Stomach (tissue), 9 donors: ENCODE results near the gene CELSR1. TPM values are rescaled to one million over a fixed set of nuclear protein-coding genes. Genes with fewer than 3 reads are reported as not detected.

ENCODE experiments used
- DNase-seq, 2 donors: peaks; one replicate each; pipeline versions ENCODE4 v3.0.0 to v3.0.0-alpha.2; 2013 to 2019
- H3K27ac ChIP-seq, 5 donors: fragments of 200-600 bp in 4 of 5; sonication (generic) in 4 of 5; one replicate each; pipeline ENCODE4 v1.5.1; 2013 to 2019; ENCODE audit warnings: mild to moderate bottlenecking in 1 of 5, moderate library complexity in 1 of 5
- H3K27me3 ChIP-seq, 3 donors: fragments of 200-600 bp; sonication (generic); one replicate each; pipeline ENCODE4 v1.5.1; 2017 to 2019; ENCODE audit warnings: mixed run types in 1 of 3
- H3K36me3 ChIP-seq, 4 donors: fragments of 200-600 bp; sonication (generic); 1 replicate in 3 of 4; 2 replicates in 1 of 4; pipeline ENCODE4 v1.5.1; 2016 to 2019
- H3K4me1 ChIP-seq, 4 donors: fragments of 200-600 bp; sonication (generic); one replicate each; pipeline ENCODE4 v1.5.1; 2016 to 2019
- H3K4me3 ChIP-seq, 4 donors: fragments of 200-600 bp; sonication (generic) in 3 of 4; one replicate each; pipeline ENCODE4 v1.5.1; 2016 to 2019; ENCODE audit warnings: mild to moderate bottlenecking in 1 of 4
- H3K9me3 ChIP-seq, 4 donors: fragments of 200-600 bp; sonication (generic); one replicate each; pipeline ENCODE4 v1.5.1; 2016 to 2019
- CTCF ChIP-seq, 7 experiments: fragments of 450-650 bp in 4 of 7; fragments of 200-600 bp in 3 of 7; sonication (generic) in 3 of 7; IDR thresholded peaks; one replicate each; pipeline ENCODE4 v1.5.1; 2016 to 2019; ENCODE audit warnings: antibody characterized with exemption in 7 of 7, control low read depth in 2 of 7, mild to moderate bottlenecking in 1 of 7
- EP300 ChIP-seq: sonication (generic); formaldehyde crosslinking; IDR thresholded peaks from one replicate; pipeline ENCODE4 v1.6.1; 2017; ENCODE audit warnings: antibody characterized with exemption
- POLR2A ChIP-seq, 4 donors: fragments of 450-650 bp; IDR thresholded peaks; one replicate each; pipeline ENCODE4 v1.6.1; 2016; ENCODE audit warnings: antibody characterized with exemption in 4 of 4, control low read depth in 2 of 4, mild to moderate bottlenecking in 1 of 4, moderate library complexity in 1 of 4
- POLR2AphosphoS5 ChIP-seq, 3 donors: sonication (generic); formaldehyde crosslinking; IDR thresholded peaks; one replicate each; pipeline ENCODE4 v1.6.1; 2016; ENCODE audit warnings: antibody characterized with exemption in 3 of 3
- WGBS, 5 donors: extraction: QIAGEN DNeasy Blood & Tissue Kit in 3 of 5; methylation state at CpG; one replicate each; pipeline versions ENCODE4 v1.1.5 to v1.1.7; 2013 to 2018; 5-methylcytosine and 5-hydroxymethylcytosine counted together
- intact Hi-C: fragments of 100-400 bp; cut with DNase I; formaldehyde crosslinking; loops from one replicate; pipeline ENCODE4 v1.15.1; 2023; ENCODE audit warnings: low total_unique reads
- polyA plus RNA-seq, 3 donors: library from polyadenylated mRNA; stranded (reverse); fragments of 200-250 nt; gene quantifications; one replicate each; pipeline ENCODE4 v1.2.3, GENCODE V29; 2013
- total RNA-seq, 5 donors: library from RNA; depleted of rRNA; stranded (reverse); fragments of >200 nt; gene quantifications; one replicate each; pipeline versions ENCODE4 v1.1.0 to v1.2.3, GENCODE V29; 2014 to 2016
- donor health status: healthy with polysubstance abuse.
- donor health status: Bipolar disorder and iron deficiency.
- donor health status: healthy.

Gene CELSR1
- total and polyA plus RNA-seq, 8 donors, result 0.29 to 78.2 (median 13.4) TPM

DNA sequence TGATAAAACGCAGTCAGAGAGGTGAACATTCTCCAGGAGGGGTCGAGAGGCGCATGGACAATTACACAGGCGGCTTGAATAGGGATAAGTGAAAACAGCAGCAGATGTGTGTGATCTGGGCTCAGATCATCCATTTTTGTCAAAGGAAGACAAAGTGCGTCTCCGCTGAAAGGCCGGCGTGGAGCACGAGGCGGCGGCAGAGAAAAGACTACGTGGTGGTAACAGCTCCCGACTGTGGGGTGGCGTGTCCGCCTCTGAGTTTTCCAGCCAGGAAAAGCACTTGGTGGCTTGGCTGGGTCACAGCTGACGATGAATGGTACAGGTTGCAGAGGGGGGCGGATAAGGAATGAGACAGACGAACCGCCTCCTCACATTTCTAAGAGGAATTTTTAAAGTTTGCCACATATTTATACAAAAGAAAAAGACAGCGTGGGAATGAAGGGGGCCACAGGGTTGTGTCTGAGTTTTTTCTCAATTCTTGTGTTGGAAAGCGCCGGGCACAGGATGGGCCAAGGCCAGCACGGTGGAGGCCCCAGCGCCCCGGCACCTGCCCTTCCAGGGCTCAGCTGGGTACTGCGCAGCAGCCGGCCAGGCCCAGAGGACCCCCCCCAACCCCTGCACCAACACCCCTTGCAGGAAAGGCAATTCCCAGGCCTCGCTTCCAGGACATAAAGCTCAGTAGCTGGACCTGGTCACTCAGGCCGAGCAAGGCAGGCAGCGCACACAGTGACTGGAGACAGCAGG is 121.5 kb downstream of the CELSR1 start:
- Histone ChIP-seq H3K27ac (no peak overlapping the region), H3K4me3 (no peak overlapping the region), H3K27me3 (peaks cover 0 to 15% (median 0%) of the 10 kb centered on the region in 3 donors), H3K4me1 (no peaks in the 10 kb centered on the region), H3K36me3 (peaks cover 0 to 4% (median 0%) of the 10 kb centered on the region in 4 donors), H3K9me3 (no peaks in the 10 kb centered on the region)
- peak in 1 of 2 donors; percentile 29 for DNase-seq
- 77 to 87% (median 84%) methylated on average over 26 to 30 of the region's 30 CpGs for WGBS, 5 donors
- no peak for TF ChIP-seq POLR2A (IDR thresholded peaks at IDR 0.05)
- no peak for TF ChIP-seq POLR2AphosphoS5 (IDR thresholded peaks at IDR 0.05)
- intact Hi-C loops, result no loop called here

DNA sequence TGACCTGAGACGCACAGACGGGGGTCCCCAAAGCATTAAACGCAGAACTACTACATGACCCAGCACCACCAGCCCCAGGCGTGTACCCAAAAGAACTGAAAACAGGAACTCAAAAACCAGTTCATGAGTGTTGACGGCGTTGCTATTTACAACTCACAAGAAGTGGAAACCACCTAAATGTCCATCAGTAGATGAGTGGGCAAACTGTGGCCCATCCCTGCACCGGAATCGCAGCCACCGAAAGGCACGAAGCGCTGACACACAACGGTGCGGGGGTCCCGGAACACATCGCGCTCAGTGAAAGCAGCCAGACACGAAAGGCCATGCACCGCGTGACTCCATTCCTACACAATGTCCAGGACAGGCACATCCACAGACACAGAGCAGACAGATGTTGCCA is 122.7 kb downstream of the CELSR1 start:
- Histone ChIP-seq H3K27ac (no peak overlapping the region), H3K36me3 (peaks cover 0 to 16% (median 3%) of the 10 kb centered on the region in 4 donors), H3K27me3 (peaks cover 0 to 15% (median 0%) of the 10 kb centered on the region in 3 donors), H3K9me3 (no peaks in the 10 kb centered on the region), H3K4me1 (no peaks in the 10 kb centered on the region), H3K4me3 (no peak overlapping the region)
- 90 to 95% (median 93%) methylated on average over 19 of the region's 19 CpGs for WGBS, 5 donors
- intact Hi-C loops, result no loop called here
- DNase-seq, result no peak
- TF ChIP-seq POLR2AphosphoS5 (IDR thresholded peaks at IDR 0.05) (no peak), EP300 (no peak), CTCF (IDR thresholded peaks at IDR 0.05) (no peak), POLR2A (IDR thresholded peaks at IDR 0.05) (no peak)

- Histone ChIP-seq H3K27ac (no peak overlapping the region), H3K4me3 (no peak overlapping the region), H3K27me3 (peaks cover 0 to 15% (median 0%) of the 10 kb centered on the region in 3 donors), H3K9me3 (no peaks in the 10 kb centered on the region), H3K4me1 (no peaks in the 10 kb centered on the region), H3K36me3 (peaks cover 0 to 22% (median 3%) of the 10 kb centered on the region in 4 donors)
- no peak for TF ChIP-seq POLR2AphosphoS5 (IDR thresholded peaks at IDR 0.05)
- TF ChIP-seq POLR2A (IDR thresholded peaks at IDR 0.05), result no peak
- no peak for TF ChIP-seq EP300
- TF ChIP-seq CTCF (IDR thresholded peaks at IDR 0.05), result no peak
- WGBS, 5 donors, result 69 to 81% (median 75%) methylated on average over 23 of the region's 23 CpGs
- no peak for DNase-seq
- intact Hi-C loops, result no loop called here
Observed at GRCh38 chr22:46413725-46414379, 123.6 kb downstream of the CELSR1 start.

GRCh38 chr22:46411347-46411746 is 126.1 kb downstream of the CELSR1 start:
- H3K36me3 ChIP-seq, result peaks cover 0 to 22% (median 3%) of the 10 kb centered on the region in 4 donors
- TF ChIP-seq POLR2A (IDR thresholded peaks at IDR 0.05) (no peak), EP300 (no peak), POLR2AphosphoS5 (IDR thresholded peaks at IDR 0.05) (no peak), CTCF (IDR thresholded peaks at IDR 0.05) (no peak)
- 85 to 96% (median 94%) methylated on average over 10 to 13 of the region's 13 CpGs for WGBS, 5 donors
- DNase-seq, result no peak
- no peaks in the 10 kb centered on the region for H3K9me3 ChIP-seq
- no peak overlapping the region for H3K4me3 ChIP-seq
- intact Hi-C loops, result no loop called here
- H3K27me3 ChIP-seq, result peaks cover 0 to 4% (median 0%) of the 10 kb centered on the region in 3 donors
- H3K27ac ChIP-seq, result no peak overlapping the region
- no peaks in the 10 kb centered on the region for H3K4me1 ChIP-seq
